ENCODE measurements around the gene QDPR.

GRCh38 chr4:17552427-17552826 is 40.5 kb upstream of the QDPR start:
- no peak for TF ChIP-seq CTCF (IDR thresholded peaks at IDR 0.05; ENCODE audit: insufficient read depth, low read length)
- TF ChIP-seq POLR2AphosphoS5 (IDR thresholded peaks at IDR 0.05; ENCODE audit: low read depth), result no peak
- TF ChIP-seq REST (IDR thresholded peaks at IDR 0.05; ENCODE audit: insufficient replicate concordance, low read depth), result no peak
- no peak for TF ChIP-seq GABPA (IDR thresholded peaks at IDR 0.05; ENCODE audit: low read depth)
